Measurements from ENCODE around the gene GARRE1.
"Not testable (repeated sequence)": the region's sequence is repeated elsewhere in the genome, so short reads cannot be mapped to it uniquely, and the experiment has no call there.

Gene GARRE1

GRCh38 chr19:34254046-34254697 lies at the start of gene GARRE1:
GARRE1 (plus strand) TSS chr19:34254554; CDS start chr19:34300474, 45,920 bp downstream.
- H3K27me3 ChIP-seq = peaks cover 84% of the 10 kb centered on the region
- H3K36me3 ChIP-seq = no peaks in the 10 kb centered on the region
- no peaks in the 10 kb centered on the region for H3K9me3 ChIP-seq
- H3K27ac ChIP-seq = peak within 1 kb of the TSS; percentile 39
- H3K4me1 ChIP-seq (ENCODE audit: control insufficient read depth in 1 of 2, insufficient read depth in 1 of 2, low read depth in 1 of 2, low read length in 1 of 2) = peaks cover 12 to 16% of the 10 kb centered on the region in 2 experiments
- no peak for TF ChIP-seq CTCF (IDR thresholded peaks at IDR 0.05)
- peak within 1 kb of the TSS; percentile 52 to 87 for H3K4me3 ChIP-seq (ENCODE audit: low read depth in 1 of 2, low read length in 1 of 2)

GRCh38 chr19:34205324-34205723 lies 49.0 kb upstream of the GARRE1 start:
- not testable (repeated sequence) for H3K4me3 ChIP-seq (ENCODE audit: low read depth in 1 of 2, low read length in 1 of 2); H3K27me3 ChIP-seq; H3K9me3 ChIP-seq; H3K27ac ChIP-seq; H3K4me1 ChIP-seq (ENCODE audit: control insufficient read depth in 1 of 2, insufficient read depth in 1 of 2, low read depth in 1 of 2, low read length in 1 of 2)
- peaks cover 67% of the 10 kb centered on the region for H3K36me3 ChIP-seq

- Histone ChIP-seq H3K27ac (no peak overlapping the region), H3K36me3 (peaks cover 68% of the 10 kb centered on the region), H3K4me3 (ENCODE audit: low read depth in 1 of 2, low read length in 1 of 2) (no peak overlapping the region), H3K9me3 (no peaks in the 10 kb centered on the region), H3K27me3 (no peaks in the 10 kb centered on the region), H3K4me1 (ENCODE audit: control insufficient read depth in 1 of 2, insufficient read depth in 1 of 2, low read depth in 1 of 2, low read length in 1 of 2) (no peaks in the 10 kb centered on the region)
- TF ChIP-seq CTCF (IDR thresholded peaks at IDR 0.05) = no peak
Measured at GRCh38 chr19:34208291-34208884, 46.0 kb upstream of the GARRE1 start.

GRCh38 chr19:34209726-34210125 lies 44.6 kb upstream of the GARRE1 start:
- H3K36me3 ChIP-seq = peaks cover 69% of the 10 kb centered on the region

GRCh38 chr19:34213283-34213682 lies 41.1 kb upstream of the GARRE1 start:
- Histone ChIP-seq H3K9me3 (no peaks in the 10 kb centered on the region), H3K36me3 (peaks cover 81% of the 10 kb centered on the region), H3K27ac (no peak overlapping the region), H3K27me3 (no peaks in the 10 kb centered on the region), H3K4me3 (ENCODE audit: low read depth in 1 of 2, low read length in 1 of 2) (no peak overlapping the region), H3K4me1 (ENCODE audit: control insufficient read depth in 1 of 2, insufficient read depth in 1 of 2, low read depth in 1 of 2, low read length in 1 of 2) (no peaks in the 10 kb centered on the region)
- no peak for TF ChIP-seq CTCF (IDR thresholded peaks at IDR 0.05)

More at GRCh38 chr19:34209726-34210125, 44.6 kb upstream of the GARRE1 start:
- TF ChIP-seq CTCF (IDR thresholded peaks at IDR 0.05) = no peak
- Histone ChIP-seq H3K27me3 (no peaks in the 10 kb centered on the region), H3K4me3 (ENCODE audit: low read depth in 1 of 2, low read length in 1 of 2) (no peak overlapping the region), H3K9me3 (no peaks in the 10 kb centered on the region), H3K4me1 (ENCODE audit: control insufficient read depth in 1 of 2, insufficient read depth in 1 of 2, low read depth in 1 of 2, low read length in 1 of 2) (no peaks in the 10 kb centered on the region), H3K27ac (no peak overlapping the region)

- no peaks in the 10 kb centered on the region for H3K4me1 ChIP-seq (ENCODE audit: control insufficient read depth in 1 of 2, insufficient read depth in 1 of 2, low read depth in 1 of 2, low read length in 1 of 2)
- H3K27me3 ChIP-seq = no peaks in the 10 kb centered on the region
- TF ChIP-seq CTCF (IDR thresholded peaks at IDR 0.05) = no peak
- H3K9me3 ChIP-seq = no peaks in the 10 kb centered on the region
- H3K4me3 ChIP-seq (ENCODE audit: low read depth in 1 of 2, low read length in 1 of 2) = no peak overlapping the region
- no peak overlapping the region for H3K27ac ChIP-seq
- H3K36me3 ChIP-seq = peaks cover 80% of the 10 kb centered on the region
Measured at GRCh38 chr19:34214040-34214439, 40.3 kb upstream of the GARRE1 start.
